Measurements from ENCODE around the gene RARB. TPM values are rescaled to one million over a fixed set of nuclear protein-coding genes. Genes with fewer than 3 reads are reported as not detected.

Gene RARB
- total and polyA plus RNA-seq, 7 experiments from 2014 or later, result 0.07 to 0.13 TPM; not detected in 5

DNA sequence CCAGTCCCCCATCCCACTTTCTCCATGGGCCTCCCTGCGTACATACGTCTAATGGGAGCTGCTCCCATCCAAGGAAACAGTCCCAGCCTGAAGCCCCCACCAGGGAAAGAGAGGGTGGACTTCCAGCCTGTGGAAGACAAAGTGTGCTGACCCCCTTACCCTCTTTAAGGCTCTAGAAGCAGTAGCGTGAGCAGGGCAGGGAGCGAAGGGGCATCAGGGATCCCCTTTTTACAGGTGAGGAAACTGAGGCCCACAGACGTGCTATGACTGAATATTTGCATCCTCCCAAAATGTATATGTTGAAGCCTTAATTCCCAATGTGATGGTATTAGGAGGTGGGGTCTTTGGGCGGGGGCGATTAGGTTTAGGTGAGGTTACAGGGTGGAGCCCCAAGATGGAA, 153.3 kb downstream of the RARB start:
- H3K36me3 Mint-ChIP-seq, result no peaks in the 10 kb centered on the region
- POLR2A ChIA-PET, result no interaction called here

DNA sequence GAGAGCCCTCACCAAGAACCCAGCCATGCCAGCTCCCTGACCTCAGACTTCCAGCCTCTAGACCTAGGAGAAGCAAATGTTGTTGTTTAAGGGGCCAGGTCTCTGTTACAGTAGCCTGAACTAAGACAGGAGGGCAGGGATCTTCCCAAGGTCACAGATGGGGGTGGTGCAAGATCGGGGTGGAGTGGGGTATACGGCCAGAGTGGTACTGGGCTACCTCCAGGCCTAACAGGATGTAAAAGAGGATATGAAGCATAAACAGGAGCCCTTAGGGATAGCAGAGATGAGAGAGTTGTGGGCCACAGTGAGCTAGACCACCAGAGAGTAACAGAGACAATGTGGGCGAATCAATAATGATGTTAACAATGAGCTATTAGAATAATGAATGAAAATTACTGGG, 153.8 kb downstream of the RARB start:
- H3K4me3 Mint-ChIP-seq, result no peak overlapping the region
- DNase-seq (no peak), ATAC-seq (no peak)
- Histone ChIP-seq H3K9me3 (ENCODE audit: control insufficient read depth in 2 of 3, low read length in 3 of 3) (no peaks in the 10 kb centered on the region), H3K27me3 (ENCODE audit: control insufficient read depth in 2 of 2, insufficient read depth in 2 of 2, low read length in 2 of 2) (no peaks in the 10 kb centered on the region), H3K36me3 (ENCODE audit: control insufficient read depth in 2 of 3, insufficient read depth in 3 of 3, low read length in 3 of 3) (no peaks in the 10 kb centered on the region), H3K27ac (ENCODE audit: low read depth, low read length) (no peak overlapping the region), H3K4me1 (ENCODE audit: control insufficient read depth in 2 of 2, insufficient read depth in 2 of 2, low read length in 2 of 2) (no peaks in the 10 kb centered on the region), H3K4me3 (ENCODE audit: low read length) (no peak overlapping the region)
- no peak overlapping the region for H3K27ac Mint-ChIP-seq
- H3K9me3 Mint-ChIP-seq, result peaks cover 0 to 3% (median 0%) of the 10 kb centered on the region in 11 donors
- intact Hi-C loops (cut with micrococcal nuclease), result no loop called here
- H3K4me1 Mint-ChIP-seq, result no peaks in the 10 kb centered on the region
- ChIA-PET CTCF (interaction anchor here (1.3 kb wide), 1 partner anchor 12 kb away, joined by 4 read pairs; no protein-coding TSS in a partner anchor), POLR2A (no interaction called here)
- peaks cover 0 to 34% (median 3%) of the 10 kb centered on the region in 5 donors for H3K27me3 Mint-ChIP-seq
- H3K36me3 Mint-ChIP-seq, result no peaks in the 10 kb centered on the region

More for the DNA sequence above, 153.3 kb downstream of the RARB start:
- no peaks in the 10 kb centered on the region for H3K4me1 Mint-ChIP-seq
- no peak overlapping the region for H3K4me3 Mint-ChIP-seq
- DNase-seq, result no peak
- Histone ChIP-seq H3K4me1 (ENCODE audit: control insufficient read depth in 2 of 2, insufficient read depth in 2 of 2, low read length in 2 of 2) (no peaks in the 10 kb centered on the region), H3K36me3 (ENCODE audit: control insufficient read depth in 2 of 3, insufficient read depth in 3 of 3, low read length in 3 of 3) (no peaks in the 10 kb centered on the region), H3K27ac (ENCODE audit: low read depth, low read length) (no peak overlapping the region), H3K27me3 (ENCODE audit: control insufficient read depth in 2 of 2, insufficient read depth in 2 of 2, low read length in 2 of 2) (no peaks in the 10 kb centered on the region), H3K4me3 (ENCODE audit: low read length) (no peak overlapping the region), H3K9me3 (ENCODE audit: control insufficient read depth in 2 of 3, low read length in 3 of 3) (no peaks in the 10 kb centered on the region)
- intact Hi-C loops (cut with micrococcal nuclease), result no loop called here
- ATAC-seq, result no peak
- peaks cover 0 to 3% (median 0%) of the 10 kb centered on the region in 11 donors for H3K9me3 Mint-ChIP-seq
- H3K27ac Mint-ChIP-seq, result no peak overlapping the region
- H3K27me3 Mint-ChIP-seq, result peaks cover 0 to 37% (median 5%) of the 10 kb centered on the region in 5 donors
- CTCF ChIA-PET, result interaction anchor here (1.3 kb wide), 1 partner anchor 13 kb away, joined by 4 read pairs; no protein-coding TSS in a partner anchor

- DNase-seq (no peak), ATAC-seq (peak; percentile 44)
- intact Hi-C loops (cut with micrococcal nuclease), result no loop called here
- peaks cover 0 to 3% (median 0%) of the 10 kb centered on the region in 11 donors for H3K9me3 Mint-ChIP-seq
- H3K27me3 ChIP-seq (ENCODE audit: control insufficient read depth in 2 of 2, insufficient read depth in 2 of 2, low read length in 2 of 2), result no peaks in the 10 kb centered on the region
- peaks cover 0 to 31% (median 0%) of the 10 kb centered on the region in 5 donors for H3K27me3 Mint-ChIP-seq
- H3K36me3 Mint-ChIP-seq, result no peaks in the 10 kb centered on the region
- H3K27ac ChIP-seq (ENCODE audit: low read depth, low read length), result no peak overlapping the region
- CTCF ChIA-PET, result interaction anchor here (1.3 kb wide), 1 partner anchor 12 kb away, joined by 4 read pairs; no protein-coding TSS in a partner anchor
- POLR2A ChIA-PET, result no interaction called here
- no peaks in the 10 kb centered on the region for H3K4me1 Mint-ChIP-seq
- no peaks in the 10 kb centered on the region for H3K9me3 ChIP-seq (ENCODE audit: control insufficient read depth in 2 of 3, low read length in 3 of 3)
- H3K4me3 ChIP-seq (ENCODE audit: low read length), result no peak overlapping the region
- H3K27ac Mint-ChIP-seq, result no peak overlapping the region
- H3K36me3 ChIP-seq (ENCODE audit: control insufficient read depth in 2 of 3, insufficient read depth in 3 of 3, low read length in 3 of 3), result no peaks in the 10 kb centered on the region
- H3K4me3 Mint-ChIP-seq, result no peak overlapping the region
- no peaks in the 10 kb centered on the region for H3K4me1 ChIP-seq (ENCODE audit: control insufficient read depth in 2 of 2, insufficient read depth in 2 of 2, low read length in 2 of 2)
Observed at GRCh38 chr3:25582242-25582641, 154.2 kb downstream of the RARB start.

- Histone ChIP-seq H3K4me3 (ENCODE audit: low read length) (no peak overlapping the region), H3K4me1 (ENCODE audit: control insufficient read depth in 2 of 2, insufficient read depth in 2 of 2, low read length in 2 of 2) (no peaks in the 10 kb centered on the region), H3K9me3 (ENCODE audit: control insufficient read depth in 2 of 3, low read length in 3 of 3) (no peaks in the 10 kb centered on the region), H3K36me3 (ENCODE audit: control insufficient read depth in 2 of 3, insufficient read depth in 3 of 3, low read length in 3 of 3) (no peaks in the 10 kb centered on the region), H3K27me3 (ENCODE audit: control insufficient read depth in 2 of 2, insufficient read depth in 2 of 2, low read length in 2 of 2) (no peaks in the 10 kb centered on the region), H3K27ac (ENCODE audit: low read depth, low read length) (no peak overlapping the region)
- ChIA-PET CTCF (no interaction called here), POLR2A (no interaction called here)
- Mint-ChIP-seq H3K36me3 (no peaks in the 10 kb centered on the region), H3K4me1 (no peaks in the 10 kb centered on the region), H3K27ac (no peak overlapping the region), H3K9me3 (peaks cover 0 to 3% (median 0%) of the 10 kb centered on the region in 11 donors), H3K4me3 (no peak overlapping the region), H3K27me3 (peaks cover 0 to 28% (median 0%) of the 10 kb centered on the region in 5 donors)
- no peak for ATAC-seq
- DNase-seq, result no peak
- intact Hi-C loops (cut with micrococcal nuclease), result no loop called here
Observed at GRCh38 chr3:25583343-25583742, 155.3 kb downstream of the RARB start.

- no peaks in the 10 kb centered on the region for H3K4me1 ChIP-seq (ENCODE audit: control insufficient read depth in 2 of 2, insufficient read depth in 2 of 2, low read length in 2 of 2)
- H3K27me3 Mint-ChIP-seq, result peaks cover 0 to 28% (median 0%) of the 10 kb centered on the region in 5 donors
- H3K4me3 ChIP-seq (ENCODE audit: low read length), result no peak overlapping the region
- H3K27ac Mint-ChIP-seq, result peak overlapping the region in 1 of 9 donors; percentile 38
- no peak overlapping the region for H3K27ac ChIP-seq (ENCODE audit: low read depth, low read length)
- ATAC-seq, result no peak
- CTCF ChIA-PET, result no interaction called here
- intact Hi-C loops (cut with micrococcal nuclease), result no loop called here
- no peaks in the 10 kb centered on the region for H3K4me1 Mint-ChIP-seq
- POLR2A ChIA-PET, result no interaction called here
- no peaks in the 10 kb centered on the region for H3K27me3 ChIP-seq (ENCODE audit: control insufficient read depth in 2 of 2, insufficient read depth in 2 of 2, low read length in 2 of 2)
- H3K9me3 ChIP-seq (ENCODE audit: control insufficient read depth in 2 of 3, low read length in 3 of 3), result no peaks in the 10 kb centered on the region
- no peaks in the 10 kb centered on the region for H3K36me3 Mint-ChIP-seq
- no peaks in the 10 kb centered on the region for H3K36me3 ChIP-seq (ENCODE audit: control insufficient read depth in 2 of 3, insufficient read depth in 3 of 3, low read length in 3 of 3)
- no peak overlapping the region for H3K4me3 Mint-ChIP-seq
- H3K9me3 Mint-ChIP-seq, result peaks cover 0 to 3% (median 0%) of the 10 kb centered on the region in 11 donors
- no peak for DNase-seq
Observed at GRCh38 chr3:25584011-25584789, 156.1 kb downstream of the RARB start.

DNA sequence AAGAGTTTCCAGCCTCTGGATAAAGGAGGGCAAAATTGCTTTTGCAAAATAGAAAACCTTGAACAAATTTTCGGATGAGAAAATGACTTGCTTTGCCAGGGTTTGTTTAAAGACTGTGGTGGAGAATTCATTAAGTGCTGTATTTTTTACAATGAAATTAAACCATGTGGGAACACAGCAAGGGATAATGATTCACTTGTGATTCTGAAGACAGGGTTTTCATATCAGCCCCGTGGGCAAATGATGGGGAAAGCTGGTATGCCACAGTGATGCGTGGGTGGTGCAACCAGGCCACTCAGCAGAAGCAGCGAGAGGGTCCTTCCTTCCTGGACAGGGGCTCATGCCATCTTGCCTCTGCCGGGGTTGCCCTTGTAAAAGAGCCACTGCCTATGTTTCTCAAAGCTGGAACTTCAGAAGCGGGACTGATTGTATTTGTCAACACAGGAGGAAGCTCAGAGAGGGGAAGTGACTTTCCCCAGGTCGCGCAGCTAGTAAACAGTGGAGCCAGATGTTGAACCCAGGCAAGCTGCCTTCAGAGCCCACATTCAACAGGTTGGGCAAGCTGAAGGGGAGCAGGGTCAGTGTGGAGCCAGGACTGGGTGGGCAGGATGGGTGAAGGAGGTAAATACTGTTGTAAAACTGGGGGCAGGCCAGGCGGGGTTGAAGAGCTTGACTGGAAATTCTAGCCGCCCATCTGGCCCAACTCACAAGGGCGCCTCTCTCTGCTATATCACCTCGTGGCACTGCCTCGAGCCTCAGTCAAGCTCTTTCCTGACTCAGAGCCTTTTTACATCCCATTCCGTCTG, 157.5 kb downstream of the RARB start:
- no peak for ATAC-seq

More for the DNA sequence above, 157.5 kb downstream of the RARB start:
- Histone ChIP-seq H3K4me3 (ENCODE audit: low read length) (no peak overlapping the region), H3K36me3 (ENCODE audit: control insufficient read depth in 2 of 3, insufficient read depth in 3 of 3, low read length in 3 of 3) (no peaks in the 10 kb centered on the region), H3K9me3 (ENCODE audit: control insufficient read depth in 2 of 3, low read length in 3 of 3) (no peaks in the 10 kb centered on the region), H3K4me1 (ENCODE audit: control insufficient read depth in 2 of 2, insufficient read depth in 2 of 2, low read length in 2 of 2) (no peaks in the 10 kb centered on the region), H3K27ac (ENCODE audit: low read depth, low read length) (no peak overlapping the region), H3K27me3 (ENCODE audit: control insufficient read depth in 2 of 2, insufficient read depth in 2 of 2, low read length in 2 of 2) (no peaks in the 10 kb centered on the region)
- H3K4me3 Mint-ChIP-seq, result no peak overlapping the region
- no peak for DNase-seq
- H3K27ac Mint-ChIP-seq, result peak overlapping the region in 1 of 9 donors; percentile 78
- POLR2A ChIA-PET, result no interaction called here
- H3K36me3 Mint-ChIP-seq, result no peaks in the 10 kb centered on the region
- peaks cover 0 to 3% (median 0%) of the 10 kb centered on the region in 11 donors for H3K9me3 Mint-ChIP-seq
- H3K27me3 Mint-ChIP-seq, result peaks cover 0 to 20% (median 0%) of the 10 kb centered on the region in 5 donors
- CTCF ChIA-PET, result interaction anchor here (0.6 kb wide), 1 partner anchor 85 kb away, joined by 3 read pairs; no protein-coding TSS in a partner anchor
- H3K4me1 Mint-ChIP-seq, result no peaks in the 10 kb centered on the region
- intact Hi-C loops (cut with micrococcal nuclease), result no loop called here
